COLO668 (cell line): ENCODE results near the gene RNF144B.
"Not testable (repeated sequence)": the region's sequence is repeated elsewhere in the genome, so short reads cannot be mapped to it uniquely, and the experiment has no call there.

ENCODE experiments used
- DNase-seq: peaks from one replicate; lab custom pipeline; 2025; ENCODE audit not compliant: unreplicated experiment; lab: John Stamatoyannopoulos, UW

The RNF144B gene

DNA sequence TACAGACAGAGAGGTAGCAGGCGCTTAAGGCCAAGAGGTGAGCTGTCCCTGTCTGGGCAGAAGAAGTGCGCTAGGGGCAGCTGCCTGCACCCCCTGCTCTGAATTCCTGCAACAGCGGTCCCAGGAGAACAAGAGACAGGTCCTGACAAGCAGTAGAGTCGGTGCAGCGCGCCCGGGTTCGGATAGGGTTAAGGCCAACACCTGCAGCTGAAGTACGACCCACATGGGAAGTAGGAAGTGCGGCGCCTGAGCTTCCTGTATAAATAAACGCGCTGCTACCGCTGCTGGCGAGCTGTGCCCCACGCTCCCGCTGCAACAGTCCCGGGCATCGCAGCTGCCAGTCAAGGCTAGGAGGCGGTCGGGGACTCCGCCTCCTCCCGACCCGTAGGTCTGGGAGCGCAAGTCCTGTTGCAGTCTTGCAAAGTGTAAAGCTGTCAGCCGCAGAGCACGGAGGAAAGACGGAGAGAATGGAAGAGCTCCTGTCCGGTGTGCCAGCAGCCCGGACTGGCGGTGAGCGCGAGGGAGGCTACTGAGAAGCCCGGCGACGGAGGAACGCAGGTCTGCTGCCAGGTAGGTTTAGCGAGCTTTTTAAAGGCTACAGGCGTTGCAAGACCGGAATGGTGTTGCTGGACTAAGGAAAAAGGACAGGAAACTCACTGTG, at the start of gene RNF144B:
Gene RNF144B (plus strand): TSS at position 290 of the 661 bp plus-strand sequence. CDS start 12,185 bp downstream, outside the sequence.
- peak; percentile 88 for DNase-seq

DNA sequence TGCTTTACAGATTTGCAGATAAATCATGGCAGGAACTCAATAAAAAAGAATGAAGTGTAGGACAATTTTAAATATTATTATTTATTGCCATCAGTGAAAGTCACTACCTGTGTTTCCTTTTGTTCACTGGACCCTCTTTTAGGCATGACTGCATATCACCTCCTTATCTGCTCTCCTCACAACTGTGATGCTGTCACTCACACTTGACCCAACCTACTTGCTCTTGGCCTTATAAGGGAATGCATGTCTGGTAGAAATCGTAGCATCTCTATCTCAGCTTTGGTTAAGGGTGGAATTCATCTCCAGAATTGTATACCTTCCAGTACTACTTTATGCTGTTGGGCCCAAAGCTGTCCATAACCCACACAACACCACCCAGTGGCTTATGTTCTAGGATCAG, 47.6 kb upstream of the RNF144B start:
- DNase-seq, result no peak

DNA sequence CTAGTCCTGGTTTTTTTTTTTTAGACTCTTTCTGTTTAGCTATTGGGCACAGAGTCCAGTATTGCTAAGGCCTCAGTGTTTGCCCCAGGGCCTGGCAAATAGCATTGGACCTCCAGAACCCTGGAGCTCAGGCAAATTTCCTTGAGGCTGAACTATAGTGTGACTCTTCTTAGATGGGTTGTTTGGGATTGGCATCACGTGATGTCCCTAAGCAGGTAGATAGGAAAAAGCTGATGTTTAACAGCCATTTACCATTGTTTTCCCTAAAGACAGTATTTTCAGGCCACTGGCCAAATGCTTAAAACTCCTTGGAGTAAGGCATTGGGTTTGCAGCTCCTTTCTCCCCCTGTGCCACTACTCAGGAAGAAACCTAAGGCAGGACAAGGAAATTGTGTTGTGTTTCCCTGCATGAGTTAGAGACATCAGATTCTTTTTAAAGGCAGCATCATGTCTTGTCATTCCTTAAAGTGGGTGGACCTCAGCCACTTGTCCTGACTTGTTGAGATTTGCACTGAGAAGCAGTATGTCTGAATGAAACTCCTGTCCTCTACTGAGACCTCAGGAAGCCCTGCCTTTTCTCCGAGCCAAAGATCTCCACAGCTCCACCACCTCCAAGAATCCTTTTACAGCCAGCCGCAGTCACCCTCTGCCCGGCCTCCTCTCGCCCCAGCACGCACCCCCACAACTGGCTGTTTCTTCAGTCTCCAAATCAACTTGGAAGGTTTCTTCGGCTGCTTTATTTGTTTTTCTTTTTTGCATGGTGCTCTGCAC, 46.2 kb upstream of the RNF144B start:
- DNase-seq, result no peak

DNA sequence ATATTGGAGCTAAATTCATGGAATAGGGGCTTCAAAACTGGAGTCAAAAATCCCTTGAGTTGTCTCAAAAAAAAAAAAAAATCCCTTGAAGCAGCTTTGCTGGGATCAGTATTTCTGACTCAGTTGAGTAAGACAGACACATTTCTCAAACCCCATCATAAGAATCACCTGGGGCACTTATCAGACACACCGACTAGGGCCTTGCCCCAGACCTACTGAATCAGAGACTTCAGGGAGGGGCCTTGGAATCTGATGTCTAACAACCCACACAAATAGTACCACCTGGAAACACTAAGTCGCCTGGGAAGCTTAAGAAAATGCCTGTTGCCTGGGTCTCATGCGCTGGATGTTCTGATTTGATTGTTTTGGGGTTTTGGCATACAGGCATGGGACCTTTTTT, 44.9 kb upstream of the RNF144B start:
- no peak for DNase-seq

DNA sequence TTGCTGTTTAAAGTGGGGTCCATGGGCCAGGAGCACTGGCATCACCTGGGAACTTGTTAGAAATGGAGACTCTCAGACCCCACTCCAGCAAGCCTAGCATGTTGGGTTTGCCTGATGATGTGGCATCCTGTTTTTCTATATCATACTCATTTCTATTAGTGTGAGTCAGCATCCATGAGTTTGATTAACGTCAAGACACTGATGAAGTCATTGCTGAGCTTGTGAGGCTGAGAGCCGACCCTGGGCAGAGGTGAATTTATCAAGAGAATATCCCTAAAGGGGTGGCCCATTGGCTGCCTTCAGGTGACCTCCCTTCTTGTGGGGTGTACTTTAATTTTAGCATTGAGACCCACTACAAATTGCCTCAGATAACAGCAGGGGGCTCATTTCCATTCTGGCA, 43.4 kb upstream of the RNF144B start:
- DNase-seq, result no peak

DNA sequence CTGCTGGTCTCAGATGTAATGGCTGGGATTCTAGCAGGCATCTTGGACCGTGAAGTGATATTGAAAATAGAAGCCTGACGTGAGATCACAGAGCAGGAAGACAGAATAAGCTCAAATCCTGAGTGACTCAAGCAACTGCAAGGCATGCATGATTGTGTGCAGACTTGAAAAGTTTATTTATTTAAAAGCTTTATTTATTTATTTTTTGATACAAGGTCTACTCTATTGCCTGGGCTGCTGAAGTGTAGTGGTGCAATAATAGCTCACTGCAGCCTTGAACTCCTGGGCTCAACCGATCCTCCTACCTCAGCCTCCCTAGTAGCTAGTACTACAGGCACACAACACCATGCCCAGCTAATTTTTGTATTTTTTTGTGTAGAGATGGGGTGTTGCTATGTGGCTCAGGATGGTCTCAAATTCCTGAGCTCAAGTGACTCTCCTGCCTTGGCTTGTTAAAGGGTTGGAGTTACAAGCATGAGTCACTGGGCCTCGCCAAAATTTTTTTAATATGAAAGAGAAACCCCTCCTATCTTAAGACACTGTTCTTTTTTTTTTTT, 40.1 kb upstream of the RNF144B start:
- no peak for DNase-seq

DNA sequence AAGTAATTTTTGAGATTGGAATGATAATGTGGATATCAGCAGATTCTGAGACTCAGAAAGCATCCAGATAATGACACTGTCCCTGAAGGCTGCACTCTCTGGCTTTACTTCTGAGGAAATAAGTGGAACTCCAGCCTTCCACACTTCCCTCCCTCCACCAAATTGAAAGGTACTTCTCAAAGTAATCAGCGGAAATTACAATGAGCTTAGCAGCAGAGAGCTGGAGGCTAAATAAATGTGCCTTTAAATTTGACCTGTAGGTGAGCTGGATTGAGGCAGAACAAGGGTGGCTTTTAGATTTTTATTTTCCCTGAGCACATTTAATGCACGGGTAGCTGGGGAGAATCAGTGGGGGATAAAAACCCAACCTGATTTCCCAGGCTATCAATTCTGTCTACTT, 39.3 kb upstream of the RNF144B start:
- no peak for DNase-seq

DNA sequence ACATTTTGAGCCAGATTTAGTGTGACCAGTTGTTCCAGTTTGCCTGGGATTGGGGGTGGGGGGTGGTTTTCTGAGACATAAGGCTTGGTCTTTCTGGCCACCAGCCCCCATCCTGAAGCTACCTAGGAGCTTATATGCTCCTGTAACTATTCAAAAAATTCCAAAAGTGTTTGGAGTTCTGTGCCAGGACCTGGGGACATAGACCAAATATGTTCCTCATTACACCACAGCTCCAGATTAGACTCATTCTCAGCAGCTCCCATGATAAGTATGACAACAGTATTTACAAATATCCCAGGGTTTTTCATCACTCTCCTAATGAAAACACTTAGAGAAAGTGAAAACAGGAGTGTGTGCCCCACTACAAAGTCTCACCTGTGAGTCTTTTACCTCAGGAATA, 37.8 kb upstream of the RNF144B start:
- no peak for DNase-seq

DNA sequence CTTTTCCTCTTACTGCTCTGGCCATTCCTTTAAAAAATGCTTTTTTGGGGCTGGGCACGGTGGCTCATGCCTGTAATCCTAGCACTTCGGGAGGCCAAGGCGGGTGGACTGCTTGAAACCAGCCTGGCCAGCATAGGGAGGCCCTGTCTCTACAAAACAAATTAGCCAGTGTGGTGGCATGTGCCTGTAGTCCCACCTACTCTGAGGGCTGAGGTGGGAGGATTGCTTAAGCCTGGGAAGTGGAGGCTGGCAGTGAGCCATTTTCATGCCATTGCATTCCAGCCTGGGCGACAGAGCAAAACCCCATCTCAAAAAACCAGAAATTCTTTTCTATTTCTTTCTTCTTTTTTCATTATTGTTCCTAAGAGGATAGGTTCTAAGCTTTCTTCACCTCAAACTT, 36.9 kb upstream of the RNF144B start:
- no peak for DNase-seq

DNA sequence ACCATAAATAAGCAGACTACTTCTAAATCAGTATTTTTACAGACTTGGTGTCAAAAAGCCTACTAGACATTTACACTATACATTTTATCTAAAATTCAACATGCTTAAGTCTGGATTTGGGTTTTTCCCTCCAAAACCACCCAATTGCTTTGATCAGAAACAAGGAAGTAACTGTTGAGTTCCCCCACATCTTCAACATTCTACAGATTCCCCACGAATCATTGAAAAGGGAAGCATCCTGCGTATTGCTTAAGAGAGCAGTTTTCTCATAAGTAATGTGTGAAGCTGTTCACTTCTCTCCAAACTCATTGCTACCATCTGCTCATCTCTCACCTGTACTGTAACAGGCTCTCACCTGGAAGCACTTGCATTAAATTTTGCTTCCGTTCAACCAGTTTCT, 36.4 kb upstream of the RNF144B start:
- DNase-seq, result no peak

DNA sequence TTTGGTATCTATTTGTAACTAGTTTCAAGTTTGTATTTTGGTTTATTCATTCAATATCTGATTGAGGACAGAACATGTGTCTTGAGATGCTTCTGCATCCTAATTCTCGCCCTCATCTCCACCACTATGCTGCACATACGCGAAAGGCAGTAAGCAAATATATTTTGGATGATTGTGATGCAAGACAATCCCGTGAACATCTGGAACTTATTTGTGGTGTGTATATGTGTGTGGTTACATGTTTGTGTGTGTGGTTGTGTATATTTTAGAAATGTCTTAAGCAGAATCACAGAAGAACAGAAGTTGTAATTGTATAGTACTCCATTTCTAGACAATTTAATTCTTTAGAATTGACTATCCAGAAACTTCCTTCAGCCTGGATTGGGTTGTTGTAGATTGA, 35.1 kb upstream of the RNF144B start:
- DNase-seq, result no peak

DNA sequence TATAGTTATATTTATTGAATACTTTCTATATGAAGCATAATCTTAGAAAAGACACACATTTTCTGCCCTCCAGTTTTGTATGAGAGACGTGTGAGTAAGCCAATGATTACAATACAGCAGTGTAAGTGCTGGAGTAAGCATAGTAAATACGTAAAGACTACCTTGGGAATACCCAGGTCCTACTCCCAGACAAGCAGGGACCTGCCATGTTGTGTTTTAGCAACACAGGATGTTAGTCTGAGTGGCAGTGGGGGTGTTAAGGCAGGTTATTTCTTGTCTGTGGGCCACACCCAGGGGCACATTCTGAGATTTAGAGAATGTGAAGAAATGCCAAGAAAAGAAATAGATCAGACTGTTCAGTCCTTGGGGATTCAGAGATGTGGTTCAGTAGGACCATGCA, 34.3 kb upstream of the RNF144B start:
- no peak for DNase-seq

DNA sequence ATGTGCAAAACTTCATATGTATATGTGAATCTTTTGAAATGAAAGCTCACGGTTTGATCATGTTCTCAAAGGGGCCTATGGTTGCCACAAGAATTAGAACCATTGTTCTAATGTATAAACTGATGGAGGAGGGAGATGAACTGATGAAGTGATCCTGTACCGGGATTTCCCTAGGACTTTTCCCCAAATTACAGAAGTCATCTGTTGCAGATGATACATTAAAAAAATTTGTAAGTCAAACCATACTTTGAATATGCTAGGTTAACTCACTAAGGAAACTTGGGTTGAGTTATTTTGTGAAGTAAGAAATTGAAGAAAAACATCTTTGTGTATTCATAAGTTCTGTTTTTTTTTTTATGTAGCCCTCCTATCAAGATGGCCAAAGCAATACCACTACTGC, 33.9 kb upstream of the RNF144B start:
- DNase-seq, result no peak

DNA sequence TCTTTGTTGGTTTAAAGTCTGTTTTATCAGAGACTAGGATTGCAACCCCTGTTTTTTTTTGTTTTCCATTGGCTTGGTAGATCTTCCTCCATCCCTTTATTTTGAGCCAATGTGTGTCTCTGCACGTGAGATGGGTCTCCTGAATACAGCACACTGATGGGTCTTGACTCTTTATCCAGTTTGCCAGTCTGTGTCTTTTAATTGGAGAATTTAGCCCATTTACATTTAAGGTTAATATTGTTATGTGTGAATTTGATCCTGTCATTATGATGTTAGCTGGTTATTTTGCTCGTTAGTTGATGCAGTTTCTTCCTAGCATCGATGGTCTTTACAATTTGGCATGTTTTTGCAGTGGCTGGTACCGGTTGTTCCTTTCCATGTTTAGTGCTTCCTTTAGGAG, 29.6 kb upstream of the RNF144B start:
- DNase-seq, result not testable (repeated sequence)

DNA sequence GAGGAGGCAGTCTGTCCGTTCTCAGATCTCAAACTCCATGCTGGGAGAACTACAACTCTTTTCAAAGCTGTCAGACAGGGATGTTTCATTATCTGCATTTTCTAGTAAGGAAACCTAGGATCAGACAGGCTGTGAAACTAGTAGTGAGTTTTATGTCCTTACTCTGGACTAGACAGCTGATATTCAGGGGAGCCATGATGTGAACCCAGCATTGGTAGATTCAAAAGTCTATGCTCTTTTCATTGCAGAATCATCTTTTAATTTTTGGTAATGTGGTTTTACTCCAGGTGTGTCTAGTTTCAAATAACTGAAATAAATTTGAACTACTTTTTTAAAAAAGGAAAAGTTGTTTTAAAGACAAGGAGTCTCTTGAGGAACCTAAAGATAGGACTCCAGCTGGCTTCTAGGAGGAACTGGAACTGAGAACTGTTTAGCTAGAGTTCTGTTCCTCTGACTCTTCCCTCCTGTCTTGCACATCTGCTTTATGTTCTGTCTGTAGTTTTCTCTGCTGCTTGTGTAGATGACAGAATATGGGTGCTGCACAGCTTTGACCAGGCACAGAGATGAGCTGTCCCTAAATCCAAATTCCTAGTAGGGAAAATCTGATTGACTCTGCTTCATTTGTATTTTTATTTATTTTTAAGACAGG, 27.8 kb upstream of the RNF144B start:
- DNase-seq, result no peak

DNA sequence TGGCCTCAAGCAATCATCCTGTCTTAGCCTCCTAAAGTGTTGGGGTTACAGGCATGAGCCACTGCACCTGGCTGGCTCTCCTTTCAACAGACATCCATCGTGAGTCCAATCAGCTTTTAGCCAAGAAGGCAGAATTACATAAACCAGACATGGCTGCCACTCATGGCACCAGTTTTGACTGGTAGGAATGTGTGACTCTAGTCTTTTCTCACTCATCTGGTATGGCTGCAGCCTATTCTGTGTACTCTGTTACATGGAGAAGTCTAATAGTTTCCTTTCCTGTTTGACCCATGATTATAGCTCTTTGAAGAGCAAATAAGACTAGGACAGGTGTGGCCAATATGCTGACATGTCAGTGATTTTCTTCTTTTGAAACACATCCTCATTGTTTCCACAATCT, 27.0 kb upstream of the RNF144B start:
- no peak for DNase-seq

DNA sequence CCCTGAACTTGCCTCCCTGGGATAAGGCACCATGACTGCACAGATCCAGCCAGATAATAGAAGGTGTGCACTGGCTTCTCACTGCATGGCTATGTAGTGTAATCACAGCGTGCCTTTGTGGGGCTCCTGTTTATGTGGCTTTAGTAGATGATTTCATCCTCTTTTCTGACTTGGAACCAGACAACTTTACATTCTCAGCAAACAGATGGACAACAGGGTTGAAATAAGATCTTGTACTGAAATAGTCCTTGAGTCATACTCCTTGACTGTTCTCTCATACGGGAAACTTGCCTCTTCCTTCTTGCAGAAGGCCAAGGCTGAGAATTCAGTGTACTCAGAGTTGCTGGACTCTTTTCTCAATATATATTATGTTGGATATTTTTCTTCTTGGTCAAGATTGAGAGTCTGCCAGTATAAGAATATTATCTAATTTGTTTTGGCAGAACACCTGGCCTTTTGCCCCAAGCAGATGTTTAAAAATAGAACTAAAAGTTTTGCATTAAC, 25.0 kb upstream of the RNF144B start:
- DNase-seq, result no peak

DNA sequence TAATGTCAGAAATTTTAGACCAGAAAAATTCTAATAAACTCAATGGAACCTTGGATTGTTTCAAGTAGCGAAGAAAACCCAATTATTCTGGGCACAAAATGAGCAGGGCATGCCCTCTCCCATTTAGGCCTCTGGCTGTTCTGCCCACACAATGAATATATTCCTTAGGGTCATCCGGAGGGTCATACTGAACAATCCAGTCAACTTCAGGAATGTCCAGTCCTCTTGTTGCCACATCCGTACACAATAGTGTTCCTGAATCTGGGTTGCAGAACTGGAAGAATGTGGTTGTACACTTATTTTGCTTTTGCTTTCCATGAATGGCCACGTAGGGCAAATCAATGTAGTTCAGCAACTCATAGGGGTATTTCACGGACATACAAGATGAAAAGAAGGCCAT, 23.4 kb upstream of the RNF144B start:
- DNase-seq, result no peak

DNA sequence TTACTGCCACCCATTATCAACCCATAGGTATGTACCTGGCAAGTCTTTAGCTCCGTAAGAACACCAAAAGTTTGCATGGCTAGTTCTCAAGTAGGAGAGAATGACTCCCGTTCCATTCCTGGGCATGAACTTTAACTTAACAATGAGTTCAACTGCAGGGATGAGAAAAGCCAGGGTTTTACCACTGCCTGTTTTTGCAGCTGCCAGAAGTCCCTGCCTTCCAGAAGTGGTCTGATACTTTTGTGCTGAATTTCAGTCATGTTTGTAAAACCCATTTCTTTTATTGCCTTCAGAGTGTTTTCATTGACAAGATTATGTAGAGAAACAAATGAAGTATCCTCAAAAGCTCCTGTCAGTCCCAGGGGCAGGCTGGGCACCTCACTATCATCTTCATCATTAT, 22.6 kb upstream of the RNF144B start:
- not testable (repeated sequence) for DNase-seq

DNA sequence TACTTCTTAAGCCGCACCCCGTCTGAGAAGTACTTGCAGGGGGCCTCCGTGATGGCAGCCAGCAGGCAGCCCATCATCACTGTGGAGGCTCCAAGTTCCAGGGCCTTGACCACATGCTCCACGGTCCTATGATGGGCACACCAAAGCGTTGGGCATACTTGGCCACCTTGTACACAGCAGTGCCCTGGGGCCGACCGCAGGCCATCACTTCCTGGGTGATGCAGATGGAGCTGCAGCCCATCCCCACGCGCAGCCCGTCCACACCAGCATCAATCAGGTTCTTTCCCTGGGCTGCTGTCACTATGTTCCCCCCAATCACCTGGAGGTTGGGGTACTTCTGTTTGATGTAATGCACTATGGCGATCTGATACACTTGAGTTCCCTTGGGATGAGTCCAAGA, 19.8 kb upstream of the RNF144B start:
- DNase-seq, result no peak

DNA sequence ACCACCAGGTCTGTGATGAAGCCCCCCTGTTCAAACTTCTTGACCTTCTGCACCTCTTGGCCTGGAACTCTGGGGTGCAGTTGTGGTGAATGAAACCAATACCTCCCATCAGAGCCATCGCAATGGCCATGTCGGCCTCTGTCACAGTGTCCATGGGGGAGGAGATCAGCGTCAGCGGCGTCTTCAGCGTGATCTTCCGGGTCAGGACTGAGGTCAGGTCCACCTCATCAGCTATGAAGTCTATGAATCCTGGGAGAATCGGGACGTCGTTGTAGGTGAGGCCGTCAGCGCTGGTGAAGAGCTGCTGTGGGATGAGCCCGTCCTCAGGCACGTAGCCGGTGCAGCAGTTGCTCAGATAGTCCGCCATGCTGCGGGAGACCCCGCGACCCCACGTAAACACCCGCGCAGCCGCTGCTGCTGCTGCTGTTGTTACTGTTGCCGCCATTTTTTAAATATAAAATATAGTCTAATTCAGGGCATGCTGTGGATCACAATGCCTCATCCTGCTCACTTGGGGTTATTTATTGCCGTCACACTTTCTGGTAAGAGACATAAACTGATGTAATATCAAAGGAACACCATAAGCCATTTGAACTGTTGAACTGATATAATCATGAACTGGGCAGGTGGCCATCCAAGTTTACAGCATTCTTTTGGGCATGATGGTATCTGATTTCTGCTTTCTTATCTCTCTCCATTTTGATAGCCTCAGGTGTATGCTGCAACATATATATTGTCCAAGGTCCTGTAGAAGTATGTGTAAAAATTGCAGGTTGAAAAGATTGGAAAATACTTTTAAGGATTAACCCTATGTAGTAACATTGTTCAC, 18.7 kb upstream of the RNF144B start:
- DNase-seq, result no peak
